IPS-11a (cell line): Measurements from ENCODE around the gene CROT.

Experiments
- H3K4me3 ChIP-seq: one replicate; pipeline ENCODE4 v1.5.1; 2013; ENCODE audit warnings: low read depth, low read length, control low read depth

Gene CROT

DNA sequence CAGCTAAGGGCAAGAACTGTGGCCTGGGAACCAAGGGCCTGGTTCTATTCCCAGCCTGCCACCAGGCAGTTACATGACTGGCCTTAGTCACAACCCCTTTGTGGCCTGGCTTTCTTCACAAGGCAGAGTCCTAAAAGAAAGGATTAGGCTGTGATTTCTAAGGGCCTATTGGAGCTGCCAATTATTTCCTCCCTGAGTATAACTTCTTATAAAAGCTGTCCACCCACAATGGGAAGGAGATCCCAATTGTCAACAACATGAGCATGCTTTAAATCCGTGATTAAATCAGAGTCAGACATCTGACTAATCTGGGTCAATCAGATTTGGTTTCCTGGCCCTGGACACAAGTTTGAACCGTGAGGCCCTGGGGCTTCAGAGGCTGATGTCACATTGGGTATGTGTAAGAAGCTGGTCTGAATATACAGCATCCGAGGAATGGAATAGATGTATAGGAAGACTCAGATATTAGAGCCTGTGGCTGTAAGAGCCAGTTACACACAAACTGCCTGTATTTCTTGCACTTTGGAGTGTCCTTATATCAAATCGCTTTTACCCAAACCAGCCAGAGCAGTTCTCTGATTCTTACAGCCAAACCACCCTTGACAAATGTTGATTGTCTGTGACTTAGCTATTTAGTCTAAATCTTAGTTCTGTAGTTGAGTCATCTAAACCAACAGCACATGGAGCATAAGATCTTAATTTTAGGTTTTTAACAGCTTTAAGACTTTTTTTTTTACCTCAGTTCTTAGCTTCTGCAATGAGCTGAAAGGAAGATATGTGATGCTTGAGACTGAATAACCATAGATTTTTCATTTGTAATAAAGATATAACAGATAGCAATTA is 68.7 kb downstream of the CROT start:
- H3K4me3 ChIP-seq: no peak overlapping the region

DNA sequence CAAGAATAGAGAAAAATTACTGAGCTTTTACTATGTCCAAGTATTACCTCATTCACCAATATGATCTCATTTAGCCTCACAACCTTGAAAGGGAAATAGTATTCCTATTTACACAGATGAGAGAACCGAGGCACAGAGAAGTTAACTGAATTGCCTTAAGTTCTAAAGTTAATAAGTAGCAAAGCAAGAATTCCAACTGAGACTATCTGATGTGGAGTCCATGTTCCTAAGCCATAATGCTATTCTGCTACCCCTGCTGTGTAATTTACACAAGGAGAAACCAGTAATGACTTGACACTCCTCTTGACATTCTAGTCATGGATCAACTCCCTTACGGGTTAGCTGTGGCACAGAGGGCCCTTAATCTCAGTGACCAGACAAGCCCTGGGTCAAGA is 69.3 kb downstream of the CROT start:
- no peak overlapping the region for H3K4me3 ChIP-seq

DNA sequence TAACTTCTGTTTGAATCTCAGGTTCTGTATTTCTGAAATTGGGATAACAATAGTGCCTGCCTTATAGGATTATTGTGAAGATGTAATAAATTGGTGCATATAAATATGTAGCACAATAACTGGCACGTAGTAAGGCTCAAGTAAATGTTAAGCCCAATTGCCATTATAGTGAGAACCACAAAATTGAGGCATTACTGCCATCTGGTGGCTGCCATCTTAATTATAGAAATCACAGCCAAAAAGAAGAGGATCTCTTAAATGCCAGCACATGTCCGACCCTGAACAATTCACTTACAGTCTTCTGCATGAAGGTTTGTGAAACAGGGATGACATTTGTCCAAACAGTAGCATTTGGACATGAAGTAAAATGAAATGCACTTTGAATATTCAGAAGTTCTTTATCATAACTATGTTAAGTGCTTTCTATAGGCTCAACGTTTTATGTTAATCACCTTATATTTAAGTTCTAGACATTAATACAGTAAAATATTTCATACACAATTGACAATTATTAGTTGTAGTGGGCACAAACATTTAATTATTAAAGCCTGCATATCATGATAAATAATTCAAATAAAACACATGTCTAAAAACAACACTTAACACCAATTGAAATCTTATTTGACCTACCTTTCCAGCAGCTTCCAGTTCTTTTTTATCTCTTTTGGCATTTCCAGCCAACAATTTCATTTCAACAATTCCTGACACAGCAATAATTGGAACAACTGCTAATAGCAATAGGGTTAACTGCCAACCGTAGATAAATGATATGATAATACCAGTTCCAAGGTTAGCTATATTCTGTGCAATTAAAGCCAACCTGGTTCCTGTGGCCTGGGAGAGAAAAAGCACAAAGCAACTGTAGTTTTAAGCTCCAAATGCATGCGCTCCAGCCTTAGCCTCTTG is 71.5 kb downstream of the CROT start:
- no peak overlapping the region for H3K4me3 ChIP-seq

DNA sequence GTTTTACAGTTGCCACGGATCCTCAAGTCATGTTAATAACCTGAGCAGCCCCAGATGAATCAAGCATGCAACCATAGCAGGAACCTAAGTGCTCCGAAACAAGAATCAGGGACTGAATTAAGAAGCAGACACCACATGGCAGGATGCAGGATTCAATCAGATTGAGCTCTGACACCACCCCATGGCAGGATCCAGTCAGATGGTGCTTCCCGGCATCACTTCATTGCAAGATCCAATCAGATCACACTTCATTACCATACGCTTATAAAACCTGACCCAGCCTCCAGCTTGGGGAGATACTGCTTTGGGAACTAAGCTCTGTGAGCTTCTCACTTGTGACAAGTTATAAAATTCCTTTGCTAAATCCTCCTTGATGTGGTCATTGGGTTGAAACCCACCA is 74.7 kb downstream of the CROT start:
- H3K4me3 ChIP-seq: no peak overlapping the region

DNA sequence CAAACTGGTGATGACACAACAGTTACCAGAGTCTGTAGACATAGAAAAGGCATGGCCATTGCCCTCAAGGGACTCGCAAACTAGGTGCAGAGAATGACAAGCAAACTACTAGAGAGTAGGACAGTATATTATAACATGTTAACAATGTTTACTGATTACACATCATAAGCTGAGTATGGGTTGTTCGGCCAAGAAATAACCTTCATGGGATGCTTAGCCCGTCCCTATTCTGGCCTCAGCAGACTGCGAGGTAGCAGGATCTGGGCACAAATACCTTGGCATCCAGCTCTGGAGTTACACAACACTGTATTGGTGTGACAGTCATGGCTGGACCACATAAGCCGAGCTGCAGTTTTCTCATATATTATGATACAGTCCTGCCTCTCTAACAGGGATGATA is 78.6 kb downstream of the CROT start:
- H3K4me3 ChIP-seq: no peak overlapping the region

DNA sequence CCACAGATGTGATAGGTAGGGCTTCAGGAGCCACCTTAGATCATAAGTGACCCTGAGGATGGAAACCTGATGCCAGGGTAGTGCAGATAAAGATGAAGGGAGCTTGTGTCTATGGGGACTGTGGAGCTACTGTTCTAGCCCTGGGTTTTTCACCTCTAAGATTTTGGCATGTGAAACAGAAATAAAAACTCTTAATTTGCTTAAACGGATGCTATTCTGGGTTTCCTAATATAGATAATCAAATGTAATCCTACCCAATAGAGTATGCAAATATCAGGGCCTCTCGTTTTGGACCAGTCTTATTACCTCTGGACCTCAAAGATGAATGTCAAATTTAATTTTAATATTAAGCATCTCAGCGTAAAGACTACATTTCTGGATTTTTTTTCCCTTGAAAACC is 80.7 kb downstream of the CROT start:
- no peak overlapping the region for H3K4me3 ChIP-seq

DNA sequence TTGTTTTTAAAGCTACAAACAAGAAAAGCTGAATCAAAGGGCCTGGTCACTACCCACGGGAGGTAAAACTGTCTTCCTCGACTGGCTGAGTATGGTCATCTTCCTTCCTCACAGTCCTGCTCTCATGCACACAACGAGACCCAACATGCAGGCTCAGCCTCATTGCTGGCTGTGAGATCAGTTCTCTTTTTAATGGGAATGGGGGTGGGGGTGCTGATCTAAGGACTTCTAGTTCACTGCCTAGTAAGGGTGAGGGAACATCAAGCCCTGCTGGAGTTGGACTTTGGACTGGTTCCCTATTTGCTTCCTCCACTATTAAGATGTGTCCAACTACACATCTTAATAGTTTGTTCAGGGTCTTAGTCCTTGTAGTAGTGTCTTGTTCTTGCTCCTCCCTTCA is 81.8 kb downstream of the CROT start:
- no peak overlapping the region for H3K4me3 ChIP-seq

DNA sequence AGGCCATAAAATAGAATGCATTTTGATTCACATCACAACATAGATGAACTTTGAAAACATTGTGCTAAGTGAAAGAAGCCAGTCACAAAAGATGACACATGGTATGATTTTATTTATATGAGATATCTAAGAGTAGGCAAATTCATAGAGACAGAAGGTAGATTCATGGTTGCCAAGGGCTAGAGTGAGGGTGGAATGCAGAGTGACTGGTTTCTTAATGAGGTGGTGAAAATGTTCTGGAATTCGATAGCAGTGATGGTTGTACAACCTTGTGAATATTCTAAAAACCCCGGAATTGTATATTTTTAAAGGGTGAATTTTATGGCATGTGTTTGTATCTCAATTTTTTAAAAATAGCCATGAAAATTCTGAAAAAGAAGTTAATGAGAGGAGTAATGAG is 87.1 kb downstream of the CROT start:
- no peak overlapping the region for H3K4me3 ChIP-seq

DNA sequence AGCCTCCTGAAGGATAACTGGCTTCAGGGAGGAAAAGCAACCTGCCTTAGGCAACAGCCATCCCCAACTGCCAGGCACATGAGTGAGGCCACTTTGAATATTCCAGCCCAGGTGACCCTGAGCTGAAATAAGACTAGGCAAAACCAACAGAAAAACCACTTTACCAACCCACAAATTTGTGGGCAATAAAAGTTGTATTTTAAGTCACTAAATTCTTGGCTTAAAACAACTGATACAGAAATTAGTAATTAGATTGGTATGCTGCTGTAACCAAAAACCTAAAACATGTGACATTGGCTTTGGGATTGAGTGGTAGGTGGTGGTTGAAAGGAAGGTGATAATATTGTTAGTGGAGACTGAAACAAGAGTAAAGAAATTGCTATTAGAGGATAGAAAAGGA is 90.1 kb downstream of the CROT start:
- no peak overlapping the region for H3K4me3 ChIP-seq

DNA sequence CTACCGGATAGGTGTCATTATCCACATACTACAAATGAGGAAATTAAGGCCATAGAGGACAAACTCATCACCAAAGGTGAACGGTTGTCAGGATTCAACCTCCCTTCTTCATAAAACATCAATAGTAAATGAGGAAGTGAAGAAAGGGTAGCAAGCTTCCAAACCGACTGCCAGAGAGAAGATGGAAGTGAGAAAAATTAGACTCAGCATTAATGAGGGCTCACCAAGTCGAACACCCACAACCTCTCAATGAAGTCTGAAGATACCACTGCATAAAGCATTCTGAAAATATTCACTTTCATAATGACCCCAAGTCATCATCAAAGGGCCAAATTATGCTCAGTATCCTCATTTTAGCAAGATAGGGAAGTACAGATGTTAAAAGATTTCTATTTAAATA is 100.4 kb downstream of the CROT start:
- no peak overlapping the region for H3K4me3 ChIP-seq

DNA sequence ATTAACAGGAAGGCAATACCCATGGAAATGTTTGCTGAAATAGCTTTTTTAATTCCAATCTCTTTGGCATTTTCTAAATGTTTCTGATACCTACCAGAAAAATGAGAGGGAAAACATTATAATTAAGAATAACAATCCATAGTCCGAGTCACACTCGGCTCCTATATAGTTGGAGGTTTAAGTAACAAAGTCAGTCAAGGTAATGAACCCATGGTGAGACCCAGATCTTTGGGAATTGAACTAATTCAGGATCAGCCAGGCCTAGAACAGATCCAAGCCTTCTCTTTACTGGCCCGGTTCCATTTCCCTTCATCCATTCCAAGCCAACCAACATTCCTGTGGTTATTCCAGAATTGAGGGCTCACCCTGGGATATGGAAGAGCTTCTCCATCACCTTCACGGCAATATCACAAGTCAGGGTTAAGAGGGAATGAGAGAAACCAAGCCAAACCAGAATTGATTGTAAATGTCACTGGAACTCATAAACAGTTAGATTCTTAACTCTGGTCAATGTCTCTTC is 101.7 kb downstream of the CROT start:
- H3K4me3 ChIP-seq: no peak overlapping the region

DNA sequence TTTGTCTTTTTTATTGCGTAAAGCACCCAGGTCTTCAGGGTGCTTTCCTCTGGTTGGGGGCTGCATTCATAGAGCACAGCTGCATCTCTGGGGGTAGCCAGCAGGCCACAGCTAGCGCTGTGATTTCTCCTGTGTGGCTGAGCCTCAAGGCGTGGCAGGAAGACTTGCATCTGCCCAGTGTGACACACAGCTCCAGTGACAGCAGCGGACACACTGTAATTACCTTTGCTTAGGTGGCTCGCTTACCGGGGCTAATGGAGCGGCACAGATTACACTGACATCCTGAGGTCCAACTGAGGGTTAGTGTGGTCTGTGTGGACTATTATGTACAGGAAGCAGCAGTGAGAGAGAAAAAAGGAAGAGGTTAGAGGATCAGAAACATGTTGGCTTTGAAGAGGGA is 102.9 kb downstream of the CROT start:
- no peak overlapping the region for H3K4me3 ChIP-seq
